GM08714 (cell line): ENCODE results near the gene ANTXRL.

Source experiments
- H3K4me3 ChIP-seq: fragments of 200-500 bp; sonication (Bioruptor generic); 2 replicates; pipeline ENCODE4 v1.5.1; 2014; ENCODE audit warnings: mild to moderate bottlenecking, low read length, inconsistent platforms
- ZNF274 ChIP-seq: IDR thresholded peaks from 2 replicates; pipeline ENCODE4 v1.6.1; 2012; ENCODE audit warnings: mild to moderate bottlenecking, low read depth, low read length

The ANTXRL gene

GRCh38 chr10:46282842-46283574 lies 3.8 kb upstream of the ANTXRL start:
- no peak for TF ChIP-seq ZNF274
- peak overlapping the region; percentile 29; the same call in 1 of the 2 replicates for H3K4me3 ChIP-seq

GRCh38 chr10:46283580-46284285 lies 3.1 kb upstream of the ANTXRL start:
- no peak overlapping the region; the same call in 1 of the 2 replicates for H3K4me3 ChIP-seq
- no peak for TF ChIP-seq ZNF274

DNA sequence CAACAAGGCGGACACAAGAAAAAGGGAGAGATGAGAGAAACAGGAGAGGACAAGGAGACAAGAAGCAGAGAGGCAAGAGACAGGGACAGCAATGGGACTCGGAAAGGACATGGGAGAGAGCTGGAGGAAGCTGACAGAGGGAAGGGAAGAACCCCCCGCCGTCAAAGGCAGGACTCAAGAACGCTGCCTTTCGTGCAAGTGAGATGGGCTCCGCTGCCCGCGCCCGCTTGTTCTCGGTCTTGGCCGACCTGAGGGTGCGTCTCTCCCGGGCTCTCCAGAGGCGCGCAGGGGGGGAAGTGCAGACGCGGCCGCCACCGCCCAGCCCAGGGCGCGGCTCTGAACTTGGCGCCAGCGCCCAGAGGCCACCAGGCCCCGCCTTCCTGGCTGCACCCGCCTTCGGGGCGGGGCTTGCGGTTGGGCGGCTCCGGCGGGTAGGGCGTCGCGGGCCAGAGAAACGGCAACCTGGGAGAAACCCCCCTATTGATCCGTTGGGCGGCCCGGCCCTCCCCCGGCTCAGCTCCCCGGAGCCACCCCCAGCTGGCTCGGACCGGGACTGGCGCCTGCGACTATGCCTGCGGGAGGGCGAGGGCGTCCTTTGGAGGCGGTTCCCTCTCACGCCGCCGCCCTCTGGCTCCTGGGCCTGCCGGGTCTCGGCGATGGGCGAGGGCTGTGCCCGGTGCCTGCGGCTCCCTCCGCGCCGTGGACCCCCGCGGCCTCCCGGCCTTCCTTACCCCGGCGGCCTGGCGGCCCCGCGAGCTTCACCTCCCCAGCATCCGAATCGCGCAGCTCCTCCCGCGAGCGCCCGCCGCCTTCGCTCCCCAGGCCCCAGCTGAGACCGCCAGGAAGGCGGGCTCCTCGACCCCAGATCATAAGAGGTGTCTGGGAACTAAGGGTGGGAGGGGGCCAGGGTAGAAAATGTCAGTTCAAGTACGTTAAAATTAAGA lies 2.2 kb upstream of the ANTXRL start:
- no peak for TF ChIP-seq ZNF274
- H3K4me3 ChIP-seq = peak overlapping the region; percentile 41

GRCh38 chr10:46285300-46285699 lies 1.5 kb upstream of the ANTXRL start:
- no peak for TF ChIP-seq ZNF274
- peak overlapping the region; percentile 41; the same call in 1 of the 2 replicates for H3K4me3 ChIP-seq

- TF ChIP-seq ZNF274 = no peak
- H3K4me3 ChIP-seq = no peak overlapping the region
These were observed 704 bp upstream of the ANTXRL start for GRCh38 chr10:46285966-46286620.

DNA sequence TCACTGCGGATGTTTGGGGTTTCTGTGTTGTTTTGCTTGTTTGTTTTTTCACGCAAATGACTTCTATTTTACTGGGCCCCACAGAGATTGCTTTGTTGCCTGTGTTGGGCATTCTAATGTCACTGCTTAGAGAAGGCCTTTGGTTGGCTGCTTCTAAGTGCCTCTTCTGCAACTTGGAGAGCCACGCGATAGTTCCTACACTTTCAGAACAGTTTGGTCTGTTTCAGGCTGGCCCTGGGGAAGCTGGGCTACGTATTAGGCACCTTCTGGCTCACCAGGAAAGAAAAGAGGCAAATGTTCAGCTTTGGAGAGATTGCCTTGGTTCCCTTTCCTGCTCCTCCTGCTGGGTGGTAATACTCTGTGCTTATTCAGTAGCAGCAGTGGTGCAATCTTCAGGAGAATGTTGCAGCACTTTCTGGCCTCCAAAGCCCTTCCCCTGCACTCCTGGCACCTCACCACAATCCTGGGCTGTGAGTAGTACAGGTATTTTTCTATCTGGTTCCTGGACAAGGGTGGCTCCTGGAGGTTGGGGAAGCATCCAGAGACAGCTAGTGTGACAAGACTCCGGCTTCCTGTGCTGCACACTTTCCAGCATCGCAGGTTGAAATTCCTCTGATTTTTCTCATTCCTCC lies 1.2 kb downstream of the ANTXRL start:
- TF ChIP-seq ZNF274 = no peak
- H3K4me3 ChIP-seq = no peak overlapping the region

DNA sequence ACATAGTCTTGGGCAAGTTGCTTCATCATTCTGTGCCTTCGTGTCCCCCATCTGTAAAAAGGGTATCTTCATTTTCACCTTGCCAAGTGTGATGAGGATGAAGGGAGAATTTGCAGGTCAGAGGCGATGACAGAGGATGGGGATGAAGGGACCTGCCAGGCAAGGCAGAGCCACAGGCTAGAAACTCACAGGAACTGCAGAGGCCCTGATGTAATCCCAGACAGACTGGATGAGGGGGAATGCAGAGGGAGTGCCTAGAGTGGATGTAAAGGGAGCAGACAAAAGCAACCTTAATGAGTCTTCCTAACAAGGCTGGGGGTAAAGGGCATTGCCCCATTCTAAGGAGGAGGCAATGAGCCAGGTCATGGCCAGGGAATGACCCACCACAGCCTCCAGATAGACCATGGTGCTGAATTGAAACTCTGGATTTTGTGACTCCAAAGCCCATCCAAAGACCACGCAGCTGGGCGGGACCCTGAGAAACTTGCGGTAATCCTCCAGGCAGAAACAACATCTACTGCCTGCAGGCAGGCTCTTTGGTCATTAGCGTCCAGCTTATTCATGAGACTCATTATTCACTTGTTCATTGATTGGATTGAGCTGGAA lies 1.9 kb downstream of the ANTXRL start:
- no peak for TF ChIP-seq ZNF274
- H3K4me3 ChIP-seq = no peak overlapping the region

DNA sequence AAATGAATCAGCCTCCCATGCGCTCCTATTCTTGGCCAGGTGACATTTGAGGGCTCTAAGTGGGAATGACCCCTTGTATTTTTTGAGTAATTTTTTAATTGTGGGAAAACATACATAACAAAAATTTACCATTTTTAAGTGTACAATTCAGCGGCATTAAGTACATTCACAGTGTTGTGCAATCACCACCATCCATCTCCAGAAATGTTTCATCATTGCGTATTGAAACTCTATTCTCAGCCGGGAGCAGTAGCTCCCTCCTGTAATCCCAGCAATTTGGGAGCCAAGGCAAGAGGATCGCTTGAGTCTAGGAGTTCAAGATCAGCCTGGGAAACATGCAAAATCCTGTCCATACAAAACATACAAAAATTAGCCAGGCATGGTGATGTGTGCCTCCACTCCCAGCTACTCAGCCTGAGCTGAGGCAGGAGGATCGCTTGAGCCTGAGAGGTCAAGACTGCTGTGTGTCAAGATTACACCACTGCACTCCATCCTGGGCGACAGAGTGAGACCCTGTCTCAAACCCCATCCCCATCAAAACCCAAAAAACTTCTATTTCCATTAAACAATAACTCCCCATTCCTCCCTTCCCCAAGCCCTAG lies 2.5 kb downstream of the ANTXRL start:
- no peak for TF ChIP-seq ZNF274
- no peak overlapping the region for H3K4me3 ChIP-seq

- TF ChIP-seq ZNF274 = no peak
- no peak overlapping the region for H3K4me3 ChIP-seq
These were observed 3.5 kb downstream of the ANTXRL start for GRCh38 chr10:46290101-46290886.

DNA sequence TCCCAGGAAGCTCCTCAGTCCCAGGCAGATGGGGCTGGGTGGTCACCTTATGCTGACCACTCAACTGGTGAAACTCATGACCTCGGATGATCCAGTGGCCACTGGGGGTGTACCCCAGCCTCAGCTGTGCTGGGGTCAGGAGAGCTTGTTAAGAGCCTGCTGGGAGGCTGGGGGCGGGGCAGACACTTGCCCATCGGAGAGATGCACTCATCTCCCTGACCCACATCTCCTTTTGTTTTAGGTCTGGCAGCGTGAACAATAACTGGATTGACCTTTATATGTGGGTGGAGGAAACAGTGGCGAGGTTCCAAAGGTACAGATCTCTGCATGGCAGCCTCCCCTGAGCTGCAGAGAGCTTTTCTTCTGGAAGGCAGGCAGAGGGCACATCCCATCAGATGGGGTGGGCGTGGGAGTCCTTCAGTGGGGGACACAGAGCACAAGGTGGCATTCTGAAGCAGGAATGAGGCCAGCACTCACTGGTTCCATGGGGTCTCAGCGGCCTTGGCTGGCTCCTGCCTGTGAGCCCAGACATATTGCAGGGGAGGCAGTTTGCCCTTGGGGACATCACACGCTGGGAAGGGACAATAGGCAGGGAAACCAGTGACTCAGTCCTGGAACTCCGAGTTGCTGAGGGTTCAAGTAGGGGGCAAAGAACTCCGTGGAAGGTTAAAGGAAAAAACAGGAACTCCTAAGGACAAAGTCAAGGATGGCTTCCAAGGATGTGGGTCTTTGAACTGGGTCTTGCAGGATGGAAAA lies 5.2 kb downstream of the ANTXRL start:
- no peak for TF ChIP-seq ZNF274

DNA sequence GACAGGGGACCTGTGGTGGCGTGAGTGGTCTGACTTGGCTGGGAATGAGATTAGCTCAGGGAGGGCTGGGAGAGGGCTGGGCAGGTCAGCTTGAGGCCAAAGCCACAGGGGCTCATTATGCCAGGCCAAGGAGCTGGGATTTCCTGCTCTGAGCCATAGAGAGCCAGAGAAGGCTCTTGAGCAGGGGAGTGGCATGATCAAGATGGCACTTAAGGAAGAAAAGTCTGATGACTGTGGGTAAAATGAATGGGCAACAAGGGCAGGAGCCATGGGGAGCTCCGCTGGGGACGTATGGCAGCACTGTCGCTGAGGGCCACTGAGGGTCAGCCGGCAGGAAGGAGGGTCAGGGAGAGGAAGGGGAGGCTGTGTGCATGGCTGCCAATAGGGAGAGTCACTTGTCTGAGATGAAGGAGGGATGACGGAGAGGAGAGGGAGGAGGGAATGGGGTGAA lies 5.8 kb downstream of the ANTXRL start:
- no peak for TF ChIP-seq ZNF274
- no peak overlapping the region for H3K4me3 ChIP-seq

More for the DNA sequence above, 5.2 kb downstream of the ANTXRL start:
- H3K4me3 ChIP-seq = no peak overlapping the region
